Ovary (tissue), 9 donors: ENCODE measurements around the gene LRRC36. TPM values are rescaled to one million over a fixed set of nuclear protein-coding genes. Genes with fewer than 3 reads are reported as not detected.

Experiments used
- DNase-seq, 5 donors: peaks; one replicate each; pipeline ENCODE4 v3.0.0-alpha.2; 2019 to 2020
- H3K27ac ChIP-seq, 2 donors: fragments of 200-600 bp; one replicate each; pipeline versions ENCODE4 v1.5.1 to v1.8.0; 2019 to 2022
- H3K27me3 ChIP-seq: fragments of 200-600 bp; one replicate; pipeline ENCODE4 v1.8.0; 2022
- H3K36me3 ChIP-seq: fragments of 200-600 bp; sonication (generic); one replicate; pipeline ENCODE4 v1.5.1; 2019
- H3K4me1 ChIP-seq: one replicate; pipeline ENCODE4 v1.8.1; 2013; ENCODE audit warnings: mild to moderate bottlenecking, moderate library complexity; ENCODE audit not compliant: insufficient read depth
- H3K4me3 ChIP-seq: fragments of 200-600 bp; sonication (generic); one replicate; pipeline ENCODE4 v1.5.1; 2017
- H3K9me3 ChIP-seq, 2 donors: fragments of 200-600 bp in 1 of 2; sonication (generic) in 1 of 2; one replicate each; pipeline versions ENCODE4 v1.5.1 to v1.8.1; 2013 to 2019; ENCODE audit warnings: mild to moderate bottlenecking in 1 of 2, moderate library complexity in 1 of 2
- EP300 ChIP-seq: sonication (generic); formaldehyde crosslinking; IDR thresholded peaks from one replicate; pipeline ENCODE4 v1.6.1; 2017; ENCODE audit warnings: antibody characterized with exemption
- POLR2A ChIP-seq: fragments of 450-650 bp; IDR thresholded peaks from one replicate; pipeline ENCODE4 v1.6.1; 2017; ENCODE audit warnings: antibody characterized with exemption, mild to moderate bottlenecking, moderate library complexity
- WGBS, 3 donors: extraction: QIAGEN DNeasy Blood & Tissue Kit in 1 of 3; methylation state at CpG; one replicate each; pipeline versions ENCODE4 v1.1.5 to v1.1.7; 2013 to 2017; 5-methylcytosine and 5-hydroxymethylcytosine counted together
- intact Hi-C, 4 donors: fragments of 100-400 bp; cut with DNase I; formaldehyde crosslinking; loops; one replicate each; pipeline versions ENCODE4 v1.11.0 to v1.15.1; 2022 to 2023
- polyA plus RNA-seq, 2 donors: library from polyadenylated mRNA; stranded (reverse); fragments of 200-250 nt in 1 of 2; fragments of 350-450 nt in 1 of 2; fragmentation: Illumina TruSeq in 1 of 2; extraction: RNeasy Lipid Tissue Mini Kit (QIAGEN cat#74804) in 1 of 2; gene quantifications; one replicate each; pipeline ENCODE4 v1.2.3, GENCODE V29; 2013 to 2014
- total RNA-seq, 7 donors: library from RNA; depleted of rRNA in 2 of 7; stranded (reverse); fragments of >200 nt in 2 of 7; fragmentation: NEBNext Ultra II Directional in 3 of 7; extraction: Animal tissue kit (Norgen Biotek cat#: 25700) in 3 of 7; gene quantifications; one replicate each; pipeline versions ENCODE4 v1.1.0 to v1.2.4, GENCODE V29; 2016 to 2023
- TF ChIP-seq, protein P1 (sequence below), 3 donors: fragments of 450-650 bp in 2 of 3; fragments of 200-600 bp in 1 of 3; IDR thresholded peaks; one replicate each; pipeline versions ENCODE4 v1.5.1 to v1.8.0; 2016 to 2022; ENCODE audit warnings: antibody characterized with exemption in 3 of 3, mild to moderate bottlenecking in 1 of 3
- donor health status: DM: no; HTN: no; CAD: no; lungs with moderate emphysema.
- donor health status: DM: no; HTN: no; CAD: no.
- donor health status: Bipolar disorder and iron deficiency.
- donor health status: DM: yes; HTN: yes; CAD: no.
- donor health status: DM: no; HTN: no; CAD: no.
- donor health status: DM: yes; HTN: yes; CAD: no.

Gene LRRC36
- total and polyA plus RNA-seq, 9 donors = 0.58 to 2.6 (median 0.96) TPM; not detected in 1

DNA sequence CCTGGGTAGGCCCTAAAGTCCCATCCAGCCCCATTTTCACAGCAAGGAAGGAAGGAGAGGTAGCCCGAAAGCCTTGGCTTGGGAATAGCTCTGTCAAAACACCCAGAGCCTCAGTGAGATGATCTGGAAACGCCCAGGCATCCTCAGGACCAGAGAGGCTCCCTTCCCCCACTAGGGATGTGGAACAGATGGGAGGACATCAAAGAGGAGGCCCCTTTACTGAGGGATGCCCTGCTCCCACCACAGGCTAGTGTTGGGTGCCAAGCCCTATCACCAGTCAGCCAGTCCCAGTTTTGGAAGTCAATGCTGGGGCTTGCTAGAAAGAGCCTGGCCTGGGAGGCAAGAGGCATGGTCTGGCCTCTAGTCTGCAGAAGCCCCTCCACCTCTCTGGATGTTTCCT lies 62.0 kb downstream of the LRRC36 start:
- intact Hi-C loops = no loop called here
- DNase-seq = no peak
- no peak overlapping the region for H3K27ac ChIP-seq
- no peaks in the 10 kb centered on the region for H3K27me3 ChIP-seq
- 89 to 100% (median 94%) methylated on average over 2 of the region's 2 CpGs for WGBS, 3 donors
- H3K4me3 ChIP-seq = no peak overlapping the region
- no peaks in the 10 kb centered on the region for H3K36me3 ChIP-seq
- peaks cover 8% of the 10 kb centered on the region for H3K4me1 ChIP-seq
- no peaks in the 10 kb centered on the region for H3K9me3 ChIP-seq
- TF ChIP-seq, protein P1, sequence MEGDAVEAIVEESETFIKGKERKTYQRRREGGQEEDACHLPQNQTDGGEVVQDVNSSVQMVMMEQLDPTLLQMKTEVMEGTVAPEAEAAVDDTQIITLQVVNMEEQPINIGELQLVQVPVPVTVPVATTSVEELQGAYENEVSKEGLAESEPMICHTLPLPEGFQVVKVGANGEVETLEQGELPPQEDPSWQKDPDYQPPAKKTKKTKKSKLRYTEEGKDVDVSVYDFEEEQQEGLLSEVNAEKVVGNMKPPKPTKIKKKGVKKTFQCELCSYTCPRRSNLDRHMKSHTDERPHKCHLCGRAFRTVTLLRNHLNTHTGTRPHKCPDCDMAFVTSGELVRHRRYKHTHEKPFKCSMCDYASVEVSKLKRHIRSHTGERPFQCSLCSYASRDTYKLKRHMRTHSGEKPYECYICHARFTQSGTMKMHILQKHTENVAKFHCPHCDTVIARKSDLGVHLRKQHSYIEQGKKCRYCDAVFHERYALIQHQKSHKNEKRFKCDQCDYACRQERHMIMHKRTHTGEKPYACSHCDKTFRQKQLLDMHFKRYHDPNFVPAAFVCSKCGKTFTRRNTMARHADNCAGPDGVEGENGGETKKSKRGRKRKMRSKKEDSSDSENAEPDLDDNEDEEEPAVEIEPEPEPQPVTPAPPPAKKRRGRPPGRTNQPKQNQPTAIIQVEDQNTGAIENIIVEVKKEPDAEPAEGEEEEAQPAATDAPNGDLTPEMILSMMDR (IDR thresholded peaks at IDR 0.05) = no peak
- no peak for TF ChIP-seq EP300
- no peak for TF ChIP-seq POLR2A

DNA sequence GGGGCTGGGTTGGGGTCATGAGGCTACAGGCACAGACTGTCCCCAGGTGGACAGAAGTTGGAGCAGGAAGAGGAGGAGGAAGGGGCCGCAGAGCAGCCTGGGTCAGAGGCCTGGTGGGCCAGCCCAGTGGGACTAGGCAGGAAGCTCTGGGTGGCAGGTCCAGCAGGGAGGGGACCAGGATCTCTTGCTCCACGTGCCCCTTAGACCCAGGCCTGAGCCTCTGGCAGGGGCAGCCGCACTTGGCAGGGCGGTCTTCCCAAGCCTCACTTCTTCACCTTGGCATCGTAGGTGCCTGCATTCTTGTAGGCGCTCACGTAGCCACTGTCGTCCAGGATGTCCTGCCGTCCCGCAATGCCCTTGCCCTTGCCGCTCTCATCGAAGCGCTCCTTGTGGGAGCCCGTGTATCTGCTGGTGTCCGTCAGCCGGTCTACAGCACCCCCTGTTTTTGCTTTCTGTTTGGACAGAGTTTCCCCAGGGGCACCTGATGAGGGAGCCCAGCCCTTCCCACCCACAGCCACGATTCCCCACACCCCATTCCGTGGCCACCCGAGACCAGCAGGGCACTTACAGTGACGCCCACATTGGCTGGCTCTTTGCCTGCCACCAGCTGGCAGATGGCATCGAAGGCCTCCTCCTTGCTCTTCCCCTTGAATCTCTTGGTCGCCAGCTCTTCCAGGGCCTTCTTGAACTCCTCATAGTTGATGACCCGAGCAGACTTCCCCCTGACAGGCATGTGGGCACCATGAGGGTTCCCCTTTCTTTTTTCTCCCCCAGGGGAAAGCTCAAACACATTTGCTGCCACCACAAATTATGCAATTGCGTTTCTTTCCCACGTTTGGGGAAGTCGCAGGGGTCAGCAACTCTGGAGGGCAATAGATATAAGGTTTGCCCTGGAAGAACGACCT lies 63.5 kb downstream of the LRRC36 start:
- no peaks in the 10 kb centered on the region for H3K9me3 ChIP-seq
- no peak overlapping the region for H3K4me3 ChIP-seq
- TF ChIP-seq, protein P1 (IDR thresholded peaks at IDR 0.05) = no peak
- no peak for TF ChIP-seq EP300
- TF ChIP-seq POLR2A = no peak
- no peaks in the 10 kb centered on the region for H3K27me3 ChIP-seq
- no peak for DNase-seq
- intact Hi-C loops = loop anchor here in 2 of 4 donors (10.0 kb wide), 2 partner anchors 105 to 425 kb away; partner anchors contain the start of gene CES3 (in 1 of the 2)
- no peaks in the 10 kb centered on the region for H3K36me3 ChIP-seq
- peaks cover 10% of the 10 kb centered on the region for H3K4me1 ChIP-seq
- no peak overlapping the region for H3K27ac ChIP-seq
- WGBS, 3 donors = 88 to 95% (median 89%) methylated on average over 27 of the region's 27 CpGs

DNA sequence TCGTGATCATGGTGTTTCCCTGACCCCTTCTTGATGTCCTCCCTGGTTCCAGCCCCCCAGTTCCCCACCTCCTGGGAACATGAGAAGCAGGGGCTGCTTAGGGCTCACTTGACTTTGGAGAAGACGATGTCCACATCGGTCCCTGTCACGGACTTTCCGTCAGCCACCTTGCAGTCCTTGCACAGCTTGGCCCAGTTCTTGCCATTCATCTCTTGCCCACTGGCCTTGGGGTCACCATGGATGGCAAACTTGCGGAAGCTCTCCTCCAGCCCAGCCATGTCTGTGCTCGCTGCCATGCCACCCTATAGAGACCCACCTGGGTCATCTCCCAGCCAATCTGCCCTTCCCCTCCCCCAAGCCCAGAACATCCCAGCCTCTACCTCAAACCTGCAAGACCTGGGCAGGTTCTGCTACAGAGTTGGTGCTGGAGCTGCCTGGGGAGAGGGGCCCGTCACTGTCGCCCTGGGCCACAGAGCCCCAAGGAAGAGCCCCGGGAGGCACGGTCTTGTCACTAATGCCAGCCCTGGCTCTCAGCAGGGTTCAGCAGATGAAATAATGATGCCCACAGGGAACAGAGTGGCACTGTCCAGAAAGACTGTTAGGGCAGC lies 64.3 kb downstream of the LRRC36 start:
- H3K27ac ChIP-seq = no peak overlapping the region
- intact Hi-C loops = loop anchor here in 2 of 4 donors (10.0 kb wide), 2 partner anchors 106 to 426 kb away; partner anchors contain the start of gene CES3 (in 1 of the 2)
- H3K27me3 ChIP-seq = no peaks in the 10 kb centered on the region

More for the DNA sequence above, 64.3 kb downstream of the LRRC36 start:
- TF ChIP-seq, protein P1 (IDR thresholded peaks at IDR 0.05) = no peak
- TF ChIP-seq POLR2A = no peak
- H3K4me1 ChIP-seq = peaks cover 10% of the 10 kb centered on the region
- WGBS, 3 donors = 94 to 97% (median 95%) methylated on average over 11 of the region's 11 CpGs
- DNase-seq = no peak
- H3K36me3 ChIP-seq = no peaks in the 10 kb centered on the region
- H3K9me3 ChIP-seq = no peaks in the 10 kb centered on the region
- H3K4me3 ChIP-seq = no peak overlapping the region
